HG03025 (cell line): ENCODE results near the gene XKR7.

Source experiments
- ATAC-seq: cut with Tn5 transposase; IDR thresholded peaks from one replicate; pipeline ENCODE4 v1.9.1; 2021; ENCODE audit warnings: mild to moderate bottlenecking, moderate library complexity; ENCODE audit not compliant: unreplicated experiment, low FRiP score

The XKR7 gene

DNA sequence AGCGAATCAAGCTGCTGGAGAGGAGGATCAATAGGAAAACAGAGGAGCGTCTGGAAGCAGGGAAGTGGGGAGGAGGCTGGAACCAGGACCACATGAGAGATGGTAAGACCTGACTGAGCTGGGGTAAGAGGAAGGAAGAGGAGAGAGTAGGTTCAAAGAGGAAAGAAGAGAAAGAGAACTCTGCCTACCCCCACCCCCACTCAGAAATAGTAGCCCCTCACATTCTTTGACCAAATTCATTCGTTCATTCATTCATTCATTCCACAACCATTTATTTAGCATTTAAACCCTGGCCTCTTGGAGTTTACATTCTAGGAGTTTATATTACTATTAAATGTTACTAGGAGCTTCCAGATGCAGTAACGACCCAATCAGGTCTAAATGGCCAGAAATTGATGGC lies 68.3 kb downstream of the XKR7 start:
- no peak for ATAC-seq

GRCh38 chr20:32036716-32037485 lies 69.0 kb downstream of the XKR7 start:
- ATAC-seq, result no peak

- ATAC-seq, result no peak
Measured at GRCh38 chr20:32037929-32038328, 70.0 kb downstream of the XKR7 start.

GRCh38 chr20:32040142-32040953 lies 72.4 kb downstream of the XKR7 start:
- ATAC-seq, result peak; percentile 59

GRCh38 chr20:32045999-32046398 lies 78.0 kb downstream of the XKR7 start:
- ATAC-seq, result no peak

- no peak for ATAC-seq
Measured at GRCh38 chr20:32050324-32050841, 82.4 kb downstream of the XKR7 start.

DNA sequence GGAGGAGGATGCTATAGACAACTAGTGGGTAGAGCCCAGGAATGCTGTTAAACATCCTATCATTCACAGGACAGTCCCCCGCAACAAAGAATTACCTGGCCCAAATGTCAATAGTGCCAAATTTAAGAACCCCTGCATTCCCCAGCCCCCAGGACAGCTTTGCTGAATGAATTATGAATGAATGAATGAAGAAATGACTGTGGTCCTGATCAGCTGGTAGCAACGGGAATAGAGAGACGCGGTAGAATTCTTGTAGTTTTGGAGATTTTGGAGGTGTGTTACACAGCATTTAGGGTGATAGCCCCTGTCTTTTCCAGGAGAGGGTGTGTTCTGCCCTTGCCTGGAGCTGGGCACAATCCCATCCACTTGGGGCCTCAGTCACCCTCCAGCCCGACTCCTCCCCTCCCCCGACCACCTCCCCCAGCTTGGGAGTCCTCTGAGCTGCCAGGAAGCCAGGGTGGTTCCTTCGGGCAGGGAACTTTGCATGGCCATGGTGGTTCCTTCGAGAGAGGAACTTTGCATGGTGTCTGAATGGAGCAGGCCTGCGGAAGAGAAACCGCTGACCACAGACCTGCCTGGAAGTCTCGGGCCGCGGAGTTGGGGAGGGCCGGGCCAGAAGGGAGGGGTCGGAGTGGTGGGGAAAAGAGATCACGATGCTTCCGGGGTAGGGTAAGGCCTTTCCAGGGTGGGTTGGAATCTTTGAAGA lies 83.1 kb downstream of the XKR7 start:
- no peak for ATAC-seq

DNA sequence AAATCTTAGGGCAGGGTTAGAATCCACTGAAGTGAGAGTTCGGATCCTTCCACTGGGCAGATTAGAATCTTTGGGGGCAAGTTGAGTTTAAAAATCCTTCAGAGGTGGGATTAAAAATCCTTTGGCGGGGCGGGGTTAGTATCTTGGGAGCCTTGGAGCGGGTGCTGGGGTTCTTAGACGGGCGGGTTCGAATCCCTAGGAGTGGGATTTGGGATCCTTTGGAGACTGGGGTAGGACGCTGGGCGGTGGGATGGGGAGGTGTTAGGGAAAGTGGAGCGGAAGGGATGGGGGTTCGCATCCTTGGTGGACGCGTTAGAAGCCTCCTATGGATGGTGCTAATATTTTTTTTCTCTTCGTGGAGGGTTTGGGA lies 83.8 kb downstream of the XKR7 start:
- no peak for ATAC-seq

GRCh38 chr20:32052090-32052777 lies 84.3 kb downstream of the XKR7 start, which contains the start of gene HCK:
Gene HCK, plus strand, starts transcription at chr20:32052242.
- no peak for ATAC-seq

GRCh38 chr20:32052778-32053362 lies 84.9 kb downstream of the XKR7 start:
- no peak for ATAC-seq
